ENCODE results near the gene GCNT4.

GRCh38 chr5:75057561-75057960 lies 5.2 kb upstream of the GCNT4 start:
- TF ChIP-seq ZBTB7A (IDR thresholded peaks at IDR 0.05; ENCODE audit: low read depth) (no peak), EP300 (IDR thresholded peaks at IDR 0.05; ENCODE audit: borderline replicate concordance) (no peak), RAD21 (IDR thresholded peaks at IDR 0.05; ENCODE audit: low read depth) (no peak), TAF1 (IDR thresholded peaks at IDR 0.05; ENCODE audit: low read depth) (no peak), USF1 (IDR thresholded peaks at IDR 0.05) (no peak), EGR1 (IDR thresholded peaks at IDR 0.05) (no peak), REST (IDR thresholded peaks at IDR 0.05; ENCODE audit: low read depth) (no peak)
